Retina (tissue), 1 donor: ENCODE measurements around the gene ABLIM2.

Experiments used
- DNase-seq: peaks from one replicate; pipeline ENCODE4 v3.0.0-alpha.2; 2016

Gene ABLIM2

DNA sequence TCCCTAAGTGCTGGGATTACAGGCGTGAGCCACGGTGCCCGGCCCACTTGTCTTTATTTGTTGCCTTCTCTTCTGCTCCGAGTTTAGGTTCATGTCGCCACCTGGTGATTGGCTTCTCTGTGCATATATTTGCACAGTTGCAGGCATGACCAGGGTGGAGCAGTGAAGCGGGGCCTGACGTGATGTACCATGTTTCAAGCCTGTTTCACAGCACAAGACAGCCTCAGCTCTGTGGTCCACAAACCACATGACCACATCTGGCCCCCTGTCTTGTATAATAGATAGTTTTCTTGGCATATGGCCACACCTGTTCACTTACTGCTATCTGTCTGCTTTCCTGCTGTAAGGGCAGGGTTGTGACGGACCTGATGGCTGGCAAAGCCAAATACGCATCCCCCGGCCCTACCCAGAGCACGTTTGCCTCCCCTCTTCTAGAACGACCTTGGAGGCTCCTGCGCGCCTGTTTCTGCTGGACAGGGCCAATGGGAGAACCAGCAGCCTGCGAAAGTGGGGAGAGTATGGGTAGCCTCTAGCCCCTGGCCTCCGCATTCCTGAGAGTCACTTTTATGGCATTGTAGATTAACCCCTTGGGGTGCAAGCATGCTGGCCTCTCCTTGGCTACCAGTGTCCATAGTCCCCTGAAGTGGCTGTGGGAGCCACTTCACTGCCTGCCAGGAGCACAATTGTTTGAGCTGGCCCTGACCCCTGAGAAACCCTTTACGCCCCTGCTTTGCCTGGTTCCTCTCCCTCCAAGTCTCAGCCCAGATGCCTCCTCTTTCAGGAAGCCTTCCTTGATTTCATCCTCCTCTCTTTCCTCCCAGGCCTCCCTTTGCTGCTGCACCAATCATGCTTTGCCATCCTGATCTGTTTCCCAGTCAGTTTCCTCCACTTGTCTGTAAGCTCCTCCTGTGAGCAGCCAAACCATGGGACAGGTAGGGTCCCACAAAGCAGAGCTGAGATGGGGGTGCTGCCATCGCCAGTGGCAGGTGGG is 34.4 kb upstream of the ABLIM2 start:
- DNase-seq: no peak

DNA sequence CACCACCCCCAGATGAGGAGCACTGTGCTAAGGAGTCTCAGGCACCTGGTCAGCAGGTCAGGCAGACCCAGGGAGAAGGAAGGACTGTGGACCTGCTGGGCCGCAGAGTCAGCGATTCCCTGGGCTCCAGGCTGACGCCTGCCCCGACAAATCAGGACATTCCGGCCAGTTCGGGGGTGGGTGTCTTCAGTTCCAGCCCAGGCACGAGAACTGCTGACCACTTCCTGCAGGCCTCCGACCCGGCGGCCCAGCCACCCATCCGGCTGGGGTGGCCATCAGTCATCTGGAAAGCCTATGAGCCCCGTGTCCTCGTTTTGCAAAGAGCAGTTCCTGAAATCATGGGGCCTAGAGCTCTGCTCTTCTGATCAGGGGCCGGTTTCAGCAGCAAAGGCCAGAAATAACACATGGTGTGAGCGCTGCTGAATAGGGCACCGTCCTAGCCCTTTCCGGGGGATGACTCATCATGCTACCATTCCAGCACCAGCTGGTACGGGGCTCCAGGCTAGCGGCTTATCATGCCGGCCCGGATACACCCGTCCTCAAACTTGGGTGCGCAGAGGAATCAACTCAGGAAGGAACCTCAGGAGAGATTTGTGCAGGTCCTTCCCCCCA is 32.6 kb upstream of the ABLIM2 start:
- no peak for DNase-seq

DNA sequence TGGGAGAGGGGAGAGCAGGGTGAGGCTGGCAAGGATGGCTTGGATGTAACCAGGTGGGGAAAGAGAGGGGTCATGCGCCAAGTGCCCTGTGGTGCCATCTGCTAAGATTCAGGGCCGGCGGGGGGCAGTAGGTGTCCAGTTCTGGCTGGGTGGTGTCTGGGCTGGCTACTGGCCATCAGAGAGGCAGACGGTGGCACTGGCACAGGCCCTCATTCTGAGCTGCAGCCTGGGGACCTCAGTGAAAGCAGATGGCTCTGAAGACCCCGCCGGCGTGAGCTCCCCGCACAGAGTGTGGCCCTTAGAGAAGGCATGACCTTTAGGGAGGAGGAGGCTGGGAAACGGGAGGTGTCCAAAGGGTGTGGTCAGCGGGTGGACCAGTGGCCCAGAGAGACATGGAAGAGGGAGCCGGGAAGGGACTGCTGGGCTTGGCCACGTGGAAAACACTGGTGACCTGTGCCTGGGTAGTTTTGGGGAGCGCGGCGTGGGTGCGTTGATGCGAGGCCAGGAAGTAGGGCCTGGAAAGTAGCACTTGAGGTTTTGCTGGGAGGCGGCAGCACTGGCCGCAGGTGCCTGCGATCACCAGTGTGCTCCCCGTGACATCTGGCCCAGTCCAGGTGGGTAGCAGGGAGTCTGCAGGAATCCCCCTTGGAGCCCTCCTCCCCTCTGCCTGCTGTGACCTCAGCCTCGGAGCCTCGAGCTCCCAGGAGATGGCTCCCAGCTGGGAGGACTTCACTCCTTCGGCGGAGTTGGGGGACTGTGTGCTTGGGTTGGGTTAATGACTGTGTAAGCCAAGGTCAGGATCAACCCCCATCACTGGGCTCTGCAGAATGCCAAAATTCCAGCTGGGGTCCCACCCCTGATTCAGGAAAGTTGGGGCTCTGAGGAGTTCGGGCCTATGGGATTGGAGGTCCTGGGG is 31.2 kb upstream of the ABLIM2 start:
- DNase-seq: no peak

DNA sequence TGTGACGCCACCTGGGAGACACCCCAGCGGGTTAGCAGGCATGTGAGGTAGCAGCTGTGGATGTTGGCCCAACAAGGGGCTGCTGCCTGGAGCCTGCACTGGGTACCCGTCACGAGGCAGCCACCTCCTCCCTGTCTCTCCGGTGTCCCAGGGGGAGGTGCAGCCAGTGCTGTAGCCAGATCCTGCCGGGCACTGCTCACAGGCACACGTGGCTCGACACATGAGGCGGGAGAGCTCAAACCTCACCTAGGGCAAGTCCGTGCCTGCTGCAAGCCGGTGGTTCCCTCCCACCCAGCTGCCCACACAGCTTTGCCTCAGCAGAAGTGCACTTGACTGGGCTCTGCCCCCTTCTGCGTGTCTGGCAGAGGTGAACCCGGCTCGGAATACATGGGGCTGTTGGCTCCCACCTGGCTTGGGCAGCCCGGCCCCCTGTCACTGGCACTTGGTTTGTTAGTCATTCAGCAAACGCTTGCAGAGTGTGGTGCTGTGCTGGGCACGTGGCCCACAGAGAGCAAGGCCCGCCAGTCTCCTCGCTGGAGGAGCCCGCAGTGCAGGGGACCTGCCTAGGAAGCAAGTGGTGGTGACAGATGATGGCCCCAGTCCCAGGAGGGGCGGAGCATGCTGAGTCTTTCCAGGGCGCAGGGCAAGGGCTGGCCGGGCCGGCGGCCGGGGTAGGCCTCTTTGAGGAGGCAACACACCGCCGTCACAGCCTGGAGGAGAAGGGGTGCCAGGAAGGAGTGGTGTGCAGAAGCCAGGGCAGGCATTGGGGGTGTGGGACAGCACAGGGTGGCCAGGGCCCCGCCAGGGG is 30.3 kb upstream of the ABLIM2 start:
- no peak for DNase-seq

DNA sequence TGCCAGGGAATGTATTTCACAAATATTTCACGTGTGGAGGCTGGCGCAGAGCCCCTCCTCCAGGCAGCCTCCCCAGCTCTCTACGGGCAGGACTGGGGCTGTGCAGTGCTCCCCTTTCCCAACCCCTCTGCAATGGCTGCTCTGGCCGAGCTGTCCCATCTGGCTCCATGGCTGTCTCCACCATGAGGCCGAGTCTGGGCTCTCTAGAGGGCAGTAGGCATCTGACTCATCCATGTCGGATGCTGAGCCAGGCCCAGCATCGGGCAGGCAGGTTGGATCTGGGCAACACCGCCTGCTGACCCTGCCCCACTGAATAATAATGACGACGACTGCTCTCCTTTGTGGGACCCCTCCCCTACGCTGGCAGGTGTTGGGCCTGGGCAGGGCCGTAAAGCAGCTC is 29.5 kb upstream of the ABLIM2 start:
- DNase-seq: no peak

DNA sequence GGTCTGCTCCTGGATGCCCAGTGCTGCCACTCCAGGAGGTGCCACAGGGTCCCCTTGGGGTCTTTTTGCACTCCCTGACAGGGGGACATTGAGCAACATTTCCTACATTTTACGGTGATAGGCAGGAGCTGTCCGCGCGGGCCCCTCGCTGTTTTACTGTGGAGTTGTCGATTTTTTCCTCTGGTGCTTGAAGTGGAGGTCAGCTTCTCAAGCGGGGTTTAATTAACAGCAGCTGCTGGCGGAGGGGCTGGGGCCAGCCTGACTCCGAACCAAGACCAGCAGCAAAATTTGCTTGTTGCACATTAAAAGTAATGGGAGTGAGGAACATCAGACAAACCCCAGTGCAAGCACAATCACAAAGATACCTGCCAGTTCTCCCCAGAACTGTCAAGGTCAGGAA is 27.3 kb upstream of the ABLIM2 start:
- no peak for DNase-seq

GRCh38 chr4:8185295-8185694 is 26.7 kb upstream of the ABLIM2 start:
- DNase-seq: no peak

- DNase-seq: no peak
These were observed 25.4 kb upstream of the ABLIM2 start for GRCh38 chr4:8184061-8184460.

DNA sequence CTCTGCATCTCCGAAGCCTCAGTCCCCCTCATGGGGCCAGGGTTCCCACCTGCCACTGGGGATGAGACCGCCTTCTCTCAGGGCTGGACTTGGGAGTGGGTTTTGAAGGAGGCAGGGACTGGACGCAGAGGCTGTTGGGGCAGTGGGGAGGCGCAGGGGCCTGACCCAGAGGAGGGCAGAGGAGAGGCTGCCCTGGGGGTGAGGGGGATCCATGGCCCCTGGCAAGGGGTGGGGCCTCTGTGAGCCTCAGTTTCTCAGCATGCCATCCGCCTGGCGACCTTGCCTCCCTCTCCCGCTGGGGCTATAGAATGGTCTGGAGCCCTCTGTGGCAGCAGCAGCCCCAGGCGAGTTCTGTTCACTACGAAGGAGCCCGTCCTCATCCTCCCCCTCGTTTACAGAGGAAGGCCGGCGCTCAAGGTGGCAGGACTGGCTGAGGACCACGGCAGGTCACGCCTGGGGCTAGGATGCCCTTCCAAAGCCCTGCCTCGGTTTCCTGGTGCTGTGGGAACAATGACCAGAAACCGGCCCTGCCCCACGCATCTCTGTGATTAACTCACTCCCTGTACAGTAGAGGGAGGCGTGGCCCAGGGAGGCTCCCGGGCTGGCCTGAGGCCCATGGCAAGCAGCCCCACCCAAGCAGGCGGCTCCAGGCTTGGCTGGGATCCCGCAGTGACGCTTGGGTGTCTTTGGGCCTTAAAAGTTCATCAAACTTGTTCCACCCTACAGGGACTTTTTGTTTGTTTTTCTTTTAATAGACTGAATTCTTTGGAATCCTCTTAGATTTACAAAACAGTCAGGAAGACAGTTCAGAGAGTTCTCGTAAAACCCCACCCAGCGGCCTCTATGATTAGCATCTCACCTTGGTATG is 24.5 kb upstream of the ABLIM2 start:
- DNase-seq: no peak

DNA sequence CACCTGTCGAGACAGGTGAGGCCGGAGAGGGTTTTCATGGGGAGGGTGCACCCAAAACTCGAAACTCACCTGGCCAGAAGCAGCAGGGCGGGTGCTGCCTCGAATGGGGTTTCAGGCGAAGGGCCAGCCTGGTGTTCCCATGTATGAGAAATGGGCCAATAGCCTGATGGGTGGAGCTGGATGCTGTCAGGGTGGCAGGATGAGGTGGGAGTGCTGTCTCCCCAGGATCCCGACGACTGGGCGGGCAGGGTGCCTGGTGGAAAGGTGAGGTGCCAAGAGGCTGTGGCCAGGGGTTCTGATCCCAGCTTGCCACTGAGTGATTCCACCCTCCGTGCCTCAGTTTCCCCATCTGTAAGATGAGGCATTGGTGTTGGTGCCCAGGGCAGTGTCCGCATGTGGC is 23.7 kb upstream of the ABLIM2 start:
- no peak for DNase-seq

DNA sequence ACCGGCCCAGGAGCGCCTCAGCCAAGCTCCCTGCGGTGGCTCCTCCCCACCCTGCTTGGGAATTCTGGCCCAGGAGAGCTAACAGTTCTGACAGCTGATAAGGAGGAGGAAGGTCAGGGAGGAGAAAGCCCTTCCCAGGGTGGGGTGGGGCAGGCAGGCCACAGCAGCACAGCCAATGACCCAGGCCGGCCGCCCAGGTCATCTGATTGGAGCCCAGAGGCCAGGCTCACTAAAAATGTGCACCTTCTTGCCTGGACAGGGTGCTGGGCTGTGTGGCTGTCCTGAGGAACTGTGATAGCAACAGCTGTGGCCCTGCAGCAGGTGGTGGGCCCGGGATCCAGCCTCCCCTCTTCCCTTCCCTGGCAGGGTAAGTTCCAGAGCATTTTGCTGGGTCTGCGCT is 23.2 kb upstream of the ABLIM2 start:
- DNase-seq: no peak

- no peak for DNase-seq
These were observed 22.5 kb upstream of the ABLIM2 start for GRCh38 chr4:8181119-8181518.

DNA sequence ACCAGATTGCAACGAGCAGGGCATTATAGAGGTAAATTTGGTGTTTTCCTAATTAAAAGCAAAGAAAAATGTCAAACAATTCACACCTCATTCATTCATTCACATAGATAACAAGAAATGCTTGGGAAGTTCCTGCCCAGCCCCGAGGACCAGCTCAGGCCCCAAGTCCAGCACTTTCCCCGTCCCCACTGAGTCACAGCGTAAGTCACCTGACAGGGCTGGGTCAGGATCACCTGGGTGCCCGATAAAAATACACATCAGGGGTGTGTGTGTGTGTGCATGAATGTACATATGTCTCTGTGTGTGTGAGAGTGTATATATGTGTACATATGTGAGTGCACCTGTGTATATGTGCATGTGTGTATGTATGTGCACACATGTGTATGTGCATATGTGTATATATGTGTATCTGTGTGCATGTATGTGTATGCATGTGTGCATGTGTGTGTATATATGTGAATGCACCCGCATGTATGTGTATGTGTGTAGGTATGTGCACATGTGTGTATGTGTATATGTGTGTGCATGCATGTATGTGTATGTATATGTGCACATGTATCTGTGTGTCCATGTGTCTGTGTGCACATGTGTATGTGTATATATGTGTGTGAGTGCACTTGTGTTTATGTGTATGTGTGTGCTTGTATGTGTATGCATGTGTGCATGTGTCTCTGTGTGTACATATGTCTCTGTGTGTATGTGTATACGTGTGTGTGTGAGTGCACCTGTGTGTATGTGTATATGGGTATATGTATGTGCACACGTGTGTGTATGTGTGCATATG is 21.9 kb upstream of the ABLIM2 start:
- DNase-seq: no peak

DNA sequence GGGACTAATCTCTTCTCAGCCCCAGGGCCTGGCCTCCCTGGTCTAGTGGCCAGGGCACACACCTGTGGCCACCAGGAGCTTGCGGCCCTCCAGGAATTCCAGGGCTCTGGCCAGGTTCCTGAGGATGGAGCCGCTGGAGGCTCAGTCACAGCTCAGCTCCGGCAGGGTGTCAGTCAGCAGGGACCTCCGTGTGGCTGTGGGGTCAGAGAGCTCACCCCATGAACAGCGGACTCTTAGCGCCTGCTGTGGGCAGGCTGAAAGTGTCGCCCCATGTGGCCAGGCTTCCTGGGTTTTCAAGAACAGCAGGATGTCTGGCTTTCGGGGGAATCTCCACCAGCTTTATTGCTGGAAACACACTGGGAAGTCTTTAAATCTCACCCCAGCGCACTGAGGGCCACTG is 21.2 kb upstream of the ABLIM2 start:
- no peak for DNase-seq

- DNase-seq: no peak
These were observed 20.5 kb upstream of the ABLIM2 start for GRCh38 chr4:8179074-8179473.

GRCh38 chr4:8177956-8178355 is 19.3 kb upstream of the ABLIM2 start:
- DNase-seq: no peak

DNA sequence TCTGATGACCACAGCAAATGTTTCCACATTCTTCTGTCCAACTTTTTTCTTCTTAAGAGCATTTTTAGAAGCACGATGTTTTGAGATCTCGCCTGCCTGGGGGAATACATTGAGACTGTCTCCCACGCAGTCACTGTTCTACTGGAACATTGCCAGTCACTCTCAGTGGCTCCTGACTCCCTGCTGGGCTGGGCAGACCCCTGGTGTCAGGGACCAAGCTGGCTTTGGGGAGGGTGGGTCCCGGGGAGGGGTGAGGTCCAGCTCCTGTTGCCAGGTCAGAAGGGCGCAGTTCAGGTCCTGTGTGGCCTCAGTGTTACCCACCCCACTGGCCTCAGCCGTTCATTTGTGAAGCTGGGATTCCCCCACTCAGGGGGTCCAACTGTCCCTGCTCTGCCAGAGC is 18.9 kb upstream of the ABLIM2 start:
- DNase-seq: no peak

GRCh38 chr4:8176547-8177399 is 18.2 kb upstream of the ABLIM2 start:
- peak; percentile 75 for DNase-seq

DNA sequence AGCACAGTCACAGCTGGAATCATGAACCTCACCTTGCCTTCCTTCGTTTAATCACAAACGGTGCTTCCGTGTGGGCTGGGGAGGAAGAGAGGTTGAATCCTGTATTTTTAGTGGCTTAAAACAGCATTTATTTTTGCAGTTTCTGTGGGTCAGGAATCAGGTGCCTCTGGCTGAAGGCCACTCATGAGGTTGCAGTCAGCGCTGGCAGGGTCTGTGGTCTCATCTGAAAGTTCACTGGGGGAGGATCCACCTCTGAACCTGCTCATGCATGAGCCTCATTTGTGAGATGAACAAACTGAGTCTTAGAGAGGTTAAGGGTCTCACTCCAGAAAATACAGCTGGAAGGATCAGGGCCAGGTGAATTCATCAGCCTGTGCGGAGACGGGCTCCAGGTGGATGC is 17.1 kb upstream of the ABLIM2 start:
- no peak for DNase-seq

GRCh38 chr4:8174970-8175369 is 16.4 kb upstream of the ABLIM2 start:
- no peak for DNase-seq
